CD14-positive monocyte (primary cell): ENCODE data around the gene DNAJB12. TPM values are rescaled to one million over a fixed set of nuclear protein-coding genes. Genes with fewer than 3 reads are reported as not detected.

Experiments used
- DNase-seq, 3 donors: peaks; one replicate each; pipeline ENCODE4 v3.0.0-alpha.2; 2011 to 2022
- H2AFZ ChIP-seq: 2 replicates; pipeline ENCODE4 v1.6.0; 2012; ENCODE audit warnings: mild to moderate bottlenecking, low read depth, low read length, inconsistent platforms; ENCODE audit not compliant: insufficient read depth, poor library complexity, severe bottlenecking
- H3K27ac ChIP-seq, 2 donors: 1 replicate in 1 of 2; 2 replicates in 1 of 2; pipeline ENCODE4 v1.5.1; 2012 to 2013; ENCODE audit warnings: low read length in 2 of 2, control low read depth in 1 of 2, inconsistent platforms in 1 of 2, low read depth in 1 of 2, mild to moderate bottlenecking in 1 of 2
- H3K27me3 ChIP-seq, 2 donors: one replicate each; pipeline versions ENCODE4 v1.6.0 to v1.6.1; 2011 to 2013; ENCODE audit warnings: low read length in 2 of 2; ENCODE audit not compliant: control insufficient read depth in 2 of 2, insufficient read depth in 2 of 2
- H3K36me3 ChIP-seq, 2 donors: replicated peaks in 1 of 2; 1 replicate in 1 of 2; 2 replicates in 1 of 2; pipeline versions ENCODE4 v1.5.1 to v1.6.1; 2012 to 2013; ENCODE audit warnings: low read length in 2 of 2, control low read depth in 1 of 2, inconsistent platforms in 1 of 2, mild to moderate bottlenecking in 1 of 2; ENCODE audit not compliant: insufficient read depth in 2 of 2, control insufficient read depth in 1 of 2
- H3K4me1 ChIP-seq, 2 donors: 1 replicate in 1 of 2; 2 replicates in 1 of 2; pipeline versions ENCODE4 v1.5.1 to v1.6.1; 2012 to 2013; ENCODE audit warnings: low read length in 2 of 2, control low read depth in 1 of 2, inconsistent platforms in 1 of 2, mild to moderate bottlenecking in 1 of 2, moderate library complexity in 1 of 2; ENCODE audit not compliant: insufficient read depth in 2 of 2, control insufficient read depth in 1 of 2
- H3K4me2 ChIP-seq: replicated peaks from 2 replicates; pipeline ENCODE3; 2012; ENCODE audit warnings: low read length, moderate library complexity, mild to moderate bottlenecking; ENCODE audit not compliant: poor library complexity, severe bottlenecking; ENCODE audit errors: extremely low read depth
- H3K4me3 ChIP-seq, 3 experiments: fragments of 200-600 bp in 1 of 3; sonication (generic) in 1 of 3; replicated peaks in 1 of 3; 1 replicate in 2 of 3; 2 replicates in 1 of 3; pipeline ENCODE4 v1.5.1; 2011 to 2013; ENCODE audit warnings: low read length in 3 of 3, mild to moderate bottlenecking in 3 of 3, control low read depth in 2 of 3, low read depth in 2 of 3, inconsistent platforms in 1 of 3, moderate library complexity in 1 of 3
- H3K79me2 ChIP-seq: 2 replicates; pipeline ENCODE4 v1.6.0; 2012; ENCODE audit warnings: mild to moderate bottlenecking, control low read depth, inconsistent platforms, low read length, moderate library complexity; ENCODE audit not compliant: insufficient read depth
- H3K9ac ChIP-seq: 2 replicates; pipeline ENCODE4 v1.6.0; 2017; ENCODE audit warnings: low read length, mild to moderate bottlenecking; ENCODE audit not compliant: insufficient read depth, poor library complexity, severe bottlenecking
- H3K9me3 ChIP-seq, 2 donors: replicated peaks in 1 of 2; 1 replicate in 1 of 2; 2 replicates in 1 of 2; pipeline versions ENCODE4 v1.5.1 to v1.6.1; 2012 to 2013; ENCODE audit warnings: low read length in 2 of 2, control low read depth in 1 of 2; ENCODE audit not compliant: control insufficient read depth in 1 of 2, insufficient read depth in 1 of 2
- H4K20me1 ChIP-seq: 2 replicates; pipeline ENCODE4 v1.6.0; 2012; ENCODE audit warnings: mild to moderate bottlenecking, low read length, control low read depth, moderate library complexity; ENCODE audit not compliant: insufficient read depth
- H3K27ac Mint-ChIP-seq, 7 donors: one replicate each; pipeline ENCODE4 v1.8.0; 2020; ENCODE audit warnings: mild to moderate bottlenecking in 7 of 7, mixed read lengths in 7 of 7, moderate library complexity in 6 of 7, inconsistent platforms in 2 of 7
- H3K27me3 Mint-ChIP-seq, 3 donors: one replicate each; pipeline ENCODE4 v1.8.0; 2021 to 2022; ENCODE audit warnings: low read depth in 3 of 3, mild to moderate bottlenecking in 3 of 3, mixed read lengths in 3 of 3, moderate library complexity in 3 of 3, inconsistent platforms in 1 of 3
- H3K36me3 Mint-ChIP-seq, 2 donors: one replicate each; pipeline ENCODE4 v1.8.0; 2020; ENCODE audit warnings: mixed read lengths in 2 of 2, inconsistent platforms in 1 of 2, mild to moderate bottlenecking in 1 of 2
- H3K4me1 Mint-ChIP-seq: one replicate; pipeline ENCODE4 v1.8.0; 2020; ENCODE audit warnings: mild to moderate bottlenecking, mixed read lengths
- H3K4me3 Mint-ChIP-seq, 2 donors: one replicate each; pipeline ENCODE4 v1.8.0; 2020; ENCODE audit warnings: mild to moderate bottlenecking in 2 of 2, mixed read lengths in 2 of 2, moderate library complexity in 1 of 2
- H3K9me3 Mint-ChIP-seq, 7 donors: one replicate each; pipeline ENCODE4 v1.8.0; 2020 to 2022; ENCODE audit warnings: mixed read lengths in 7 of 7, mild to moderate bottlenecking in 6 of 7, moderate library complexity in 6 of 7, inconsistent platforms in 2 of 7
- CTCF ChIP-seq: fragments of 200-600 bp; IDR thresholded peaks from one replicate; pipeline ENCODE4 v1.8.0; 2022; ENCODE audit warnings: antibody characterized with exemption, mild to moderate bottlenecking
- WGBS: methylation state at CpG from one replicate; pipeline ENCODE4 v1.1.5; 2013; ENCODE audit warnings: missing lambda C conversion rate; ENCODE audit not compliant: insufficient coverage; 5-methylcytosine and 5-hydroxymethylcytosine counted together
- intact Hi-C, 2 donors: fragments of 100-400 bp; cut with micrococcal nuclease; formaldehyde crosslinking; loops; one replicate each; pipeline versions ENCODE4 v1.15.0 to v1.15.1; 2023
- polyA plus RNA-seq, 3 donors: library from polyadenylated mRNA; depleted of rRNA in 1 of 3; unstranded in 2 of 3; stranded (reverse) in 1 of 3; fragments of 300-500 nt in 2 of 3; fragments of >200 nt in 1 of 3; fragmentation: Illumina TruSeq in 2 of 3; gene quantifications; 1 replicate in 2 of 3; 2 replicates in 1 of 3; pipeline ENCODE4 v1.2.3, GENCODE V29; 2012 to 2021

DNAJB12 gene
- polyA plus RNA-seq, 3 donors, result 26.5 to 42.5 (median 37.9) TPM

- H3K9me3 Mint-ChIP-seq, result no peaks in the 10 kb centered on the region
- no peak overlapping the region for H3K27ac ChIP-seq
- peaks cover 8 to 35% of the 10 kb centered on the region in 2 donors for H3K36me3 ChIP-seq
- H3K4me1 ChIP-seq, result peaks cover 28 to 29% of the 10 kb centered on the region in 2 donors
- no peak for DNase-seq
- no peak overlapping the region for H2AFZ ChIP-seq
- no peaks in the 10 kb centered on the region for H3K9me3 ChIP-seq
- peaks cover 29 to 45% of the 10 kb centered on the region in 2 donors for H3K36me3 Mint-ChIP-seq
- H3K27me3 ChIP-seq, result no peaks in the 10 kb centered on the region
- no CpG with 5 or more reads among the region's 5 CpGs for WGBS
- no peak overlapping the region for H3K27ac Mint-ChIP-seq
- TF ChIP-seq CTCF, result no peak
- peaks cover 35% of the 10 kb centered on the region for H3K4me1 Mint-ChIP-seq
- peaks cover 0 to 1% (median 0%) of the 10 kb centered on the region in 3 donors for H3K27me3 Mint-ChIP-seq
- H3K9ac ChIP-seq, result no peak overlapping the region
- H3K4me2 ChIP-seq, result no peak overlapping the region
- no peak overlapping the region for H3K4me3 Mint-ChIP-seq
- peaks cover 3% of the 10 kb centered on the region for H4K20me1 ChIP-seq
- intact Hi-C loops, result loop anchor here in 1 of 2 donors (10.0 kb wide), 1 partner anchor 165 kb away; no protein-coding TSS in a partner anchor
- peaks cover 4% of the 10 kb centered on the region for H3K79me2 ChIP-seq
- H3K4me3 ChIP-seq, result no peak overlapping the region
These were observed 35.0 kb upstream of the DNAJB12 start for GRCh38 chr10:72389716-72390115.

GRCh38 chr10:72389014-72389413 is 34.3 kb upstream of the DNAJB12 start:
- H3K27ac Mint-ChIP-seq, result no peak overlapping the region
- H4K20me1 ChIP-seq, result peaks cover 3% of the 10 kb centered on the region

More at GRCh38 chr10:72389014-72389413, 34.3 kb upstream of the DNAJB12 start:
- Histone ChIP-seq H3K27me3 (no peaks in the 10 kb centered on the region), H3K4me3 (no peak overlapping the region), H3K4me1 (peaks cover 29% of the 10 kb centered on the region in 2 donors), H3K4me2 (no peak overlapping the region), H3K36me3 (peaks cover 8 to 35% of the 10 kb centered on the region in 2 donors), H2AFZ (no peak overlapping the region), H3K27ac (no peak overlapping the region), H3K79me2 (peaks cover 4% of the 10 kb centered on the region), H3K9ac (no peak overlapping the region), H3K9me3 (no peaks in the 10 kb centered on the region)
- no peak for DNase-seq
- intact Hi-C loops, result loop anchor here in 1 of 2 donors (10.0 kb wide), 1 partner anchor 166 kb away; no protein-coding TSS in a partner anchor
- no peaks in the 10 kb centered on the region for H3K9me3 Mint-ChIP-seq
- no peak for TF ChIP-seq CTCF
- peaks cover 37% of the 10 kb centered on the region for H3K4me1 Mint-ChIP-seq
- WGBS, result no CpG with 5 or more reads among the region's 1 CpG
- peaks cover 28 to 38% of the 10 kb centered on the region in 2 donors for H3K36me3 Mint-ChIP-seq
- no peak overlapping the region for H3K4me3 Mint-ChIP-seq
- H3K27me3 Mint-ChIP-seq, result no peaks in the 10 kb centered on the region
